Astrocyte (in vitro differentiated cells and primary cell): ENCODE results near the gene RARRES1. TPM values are rescaled to one million over a fixed set of nuclear protein-coding genes. Genes with fewer than 3 reads are reported as not detected.
A peak's percentile ranks its signal among the peaks of the same experiment; 100 is the strongest.

Source experiments
- DNase-seq: peaks from one replicate; pipeline ENCODE4 v3.0.0-alpha.2; 2010; ENCODE audit warnings: low read depth
- FAIRE-seq: peaks from 2 replicates; lab custom pipeline; 2011; peaks lifted over from hg19 to GRCh38; lab: Jason Lieb, UNC
- H2AFZ ChIP-seq: 2 replicates; pipeline ENCODE4 v1.6.0; 2012; ENCODE audit warnings: low read depth, low read length, inconsistent platforms
- H3K27ac ChIP-seq: 2 replicates; pipeline ENCODE4 v1.5.1; 2011; ENCODE audit warnings: low read depth, low read length, inconsistent platforms
- H3K27me3 ChIP-seq: 2 replicates; pipeline ENCODE4 v1.6.0; 2011; ENCODE audit warnings: low read length, inconsistent platforms; ENCODE audit not compliant: insufficient read depth
- H3K36me3 ChIP-seq: 2 replicates; pipeline ENCODE4 v1.5.1; 2011; ENCODE audit warnings: low read length, inconsistent platforms; ENCODE audit not compliant: insufficient read depth
- H3K4me1 ChIP-seq: 2 replicates; pipeline ENCODE4 v1.5.1; 2011; ENCODE audit warnings: low read length, inconsistent platforms; ENCODE audit not compliant: insufficient read depth
- H3K4me2 ChIP-seq: 2 replicates; pipeline ENCODE4 v1.6.0; 2012; ENCODE audit warnings: low read length, inconsistent platforms
- H3K4me3 ChIP-seq: 2 replicates; pipeline ENCODE4 v1.5.1; 2011; ENCODE audit warnings: low read depth, mild to moderate bottlenecking, low read length, inconsistent platforms; ENCODE audit not compliant: insufficient read depth
- H3K79me2 ChIP-seq: 2 replicates; pipeline ENCODE4 v1.6.0; 2012; ENCODE audit warnings: mild to moderate bottlenecking, low read length, inconsistent platforms; ENCODE audit not compliant: insufficient read depth
- H3K9ac ChIP-seq: 2 replicates; pipeline ENCODE4 v1.6.0; 2012; ENCODE audit warnings: mild to moderate bottlenecking, low read length, inconsistent platforms
- H3K9me3 ChIP-seq: 2 replicates; pipeline ENCODE4 v1.5.1; 2012; ENCODE audit warnings: low read depth, mild to moderate bottlenecking, low read length, inconsistent platforms; ENCODE audit not compliant: insufficient read depth
- H4K20me1 ChIP-seq: 2 replicates; pipeline ENCODE4 v1.6.0; 2012; ENCODE audit warnings: low read length, inconsistent platforms; ENCODE audit not compliant: insufficient read depth
- H3K27ac Mint-ChIP-seq: one replicate; pipeline ENCODE4 v1.8.0; 2021; ENCODE audit warnings: mild to moderate bottlenecking, mixed read lengths; ENCODE audit not compliant: unreplicated experiment
- H3K27me3 Mint-ChIP-seq: one replicate; pipeline ENCODE4 v1.8.0; 2021; ENCODE audit warnings: low read depth, mixed read lengths; ENCODE audit not compliant: unreplicated experiment
- H3K36me3 Mint-ChIP-seq: one replicate; pipeline ENCODE4 v1.8.0; 2021; ENCODE audit warnings: low read depth, mixed read lengths; ENCODE audit not compliant: unreplicated experiment
- H3K4me1 Mint-ChIP-seq: one replicate; pipeline ENCODE4 v1.8.0; 2021; ENCODE audit warnings: low read depth, mixed read lengths; ENCODE audit not compliant: unreplicated experiment
- H3K4me3 Mint-ChIP-seq: one replicate; pipeline ENCODE4 v1.8.0; 2021; ENCODE audit warnings: mild to moderate bottlenecking, moderate library complexity, mixed read lengths; ENCODE audit not compliant: unreplicated experiment
- H3K9me3 Mint-ChIP-seq: one replicate; pipeline ENCODE4 v1.8.0; 2021; ENCODE audit warnings: mild to moderate bottlenecking, mixed read lengths; ENCODE audit not compliant: unreplicated experiment
- CTCF ChIP-seq: IDR thresholded peaks from 2 replicates; pipeline ENCODE4 v1.5.1; 2011; ENCODE audit warnings: low read depth, mild to moderate bottlenecking, inconsistent platforms, low read length, moderate library complexity; ENCODE audit not compliant: insufficient read depth
- EZH2 ChIP-seq: IDR thresholded peaks from 2 replicates; pipeline ENCODE4 v1.6.1; 2012; ENCODE audit warnings: mild to moderate bottlenecking, low read length, inconsistent platforms; ENCODE audit not compliant: insufficient read depth
- total RNA-seq: library from RNA; stranded (reverse); gene quantifications from 2 replicates; pipeline ENCODE4 v1.2.1, GENCODE V29; 2021

RARRES1 gene
- total RNA-seq, 1 donor from 2014 or later: 1.2 TPM

GRCh38 chr3:158671821-158672214 lies 60.4 kb downstream of the RARRES1 start:
- no peak for DNase-seq

GRCh38 chr3:158668506-158668905 lies 63.8 kb downstream of the RARRES1 start:
- no peak overlapping the region for H3K9ac ChIP-seq
- no peaks in the 10 kb centered on the region for H3K9me3 Mint-ChIP-seq
- H3K27ac ChIP-seq: no peak overlapping the region
- peaks cover 4% of the 10 kb centered on the region for H3K4me1 ChIP-seq
- FAIRE-seq: no peak
- peaks cover 5% of the 10 kb centered on the region for H3K4me1 Mint-ChIP-seq
- no peak overlapping the region for H3K4me3 ChIP-seq
- H3K36me3 Mint-ChIP-seq: peaks cover 2% of the 10 kb centered on the region
- peaks cover 28% of the 10 kb centered on the region for H3K36me3 ChIP-seq
- peak overlapping the region; percentile 32 for H3K4me2 ChIP-seq
- TF ChIP-seq CTCF (no peak), EZH2 (no peak)
- no peaks in the 10 kb centered on the region for H4K20me1 ChIP-seq
- H3K79me2 ChIP-seq: peaks cover 22% of the 10 kb centered on the region
- peak; percentile 89 for DNase-seq
- no peaks in the 10 kb centered on the region for H3K27me3 Mint-ChIP-seq
- H3K4me3 Mint-ChIP-seq: no peak overlapping the region
- no peak overlapping the region for H3K27ac Mint-ChIP-seq
- no peaks in the 10 kb centered on the region for H3K9me3 ChIP-seq
- H2AFZ ChIP-seq: no peak overlapping the region
- no peaks in the 10 kb centered on the region for H3K27me3 ChIP-seq

More at GRCh38 chr3:158671821-158672214, 60.4 kb downstream of the RARRES1 start:
- Mint-ChIP-seq H3K27me3 (no peaks in the 10 kb centered on the region), H3K4me3 (peak overlapping the region; percentile 84), H3K27ac (peak overlapping the region; percentile 66), H3K9me3 (no peaks in the 10 kb centered on the region), H3K36me3 (no peaks in the 10 kb centered on the region), H3K4me1 (peaks cover 5% of the 10 kb centered on the region)
- Histone ChIP-seq H3K4me2 (peak overlapping the region; percentile 95), H3K4me3 (peak overlapping the region; percentile 75), H3K79me2 (peaks cover 22% of the 10 kb centered on the region), H3K9ac (peak overlapping the region; percentile 86), H3K27ac (peak overlapping the region; percentile 72), H3K36me3 (peaks cover 16% of the 10 kb centered on the region), H2AFZ (peak overlapping the region; percentile 73), H3K4me1 (peaks cover 4% of the 10 kb centered on the region), H4K20me1 (no peaks in the 10 kb centered on the region), H3K27me3 (no peaks in the 10 kb centered on the region), H3K9me3 (no peaks in the 10 kb centered on the region)
- FAIRE-seq: no peak
- TF ChIP-seq EZH2: no peak
- TF ChIP-seq CTCF: no peak

GRCh38 chr3:158666416-158666815 lies 65.8 kb downstream of the RARRES1 start:
- Mint-ChIP-seq H3K27ac (no peak overlapping the region), H3K27me3 (no peaks in the 10 kb centered on the region), H3K4me3 (no peak overlapping the region), H3K4me1 (peaks cover 4% of the 10 kb centered on the region), H3K9me3 (no peaks in the 10 kb centered on the region), H3K36me3 (peaks cover 2% of the 10 kb centered on the region)
- Histone ChIP-seq H3K4me1 (peaks cover 4% of the 10 kb centered on the region), H3K79me2 (peaks cover 14% of the 10 kb centered on the region), H2AFZ (no peak overlapping the region), H3K9me3 (no peaks in the 10 kb centered on the region), H3K4me3 (no peak overlapping the region), H3K4me2 (no peak overlapping the region), H3K36me3 (peaks cover 41% of the 10 kb centered on the region), H3K27ac (no peak overlapping the region), H3K9ac (no peak overlapping the region), H3K27me3 (no peaks in the 10 kb centered on the region), H4K20me1 (no peaks in the 10 kb centered on the region)
- FAIRE-seq (no peak), DNase-seq (no peak)
- TF ChIP-seq EZH2: no peak
- TF ChIP-seq CTCF: no peak
